ENCODE data around the gene MGST3. TPM values are rescaled to one million over a fixed set of nuclear protein-coding genes. Genes with fewer than 3 reads are reported as not detected.

Gene MGST3
- polyA plus RNA-seq, 1 donor (not counting 4 experiments of a cell fraction or from before 2014, with no cell fraction given): 319 TPM

DNA sequence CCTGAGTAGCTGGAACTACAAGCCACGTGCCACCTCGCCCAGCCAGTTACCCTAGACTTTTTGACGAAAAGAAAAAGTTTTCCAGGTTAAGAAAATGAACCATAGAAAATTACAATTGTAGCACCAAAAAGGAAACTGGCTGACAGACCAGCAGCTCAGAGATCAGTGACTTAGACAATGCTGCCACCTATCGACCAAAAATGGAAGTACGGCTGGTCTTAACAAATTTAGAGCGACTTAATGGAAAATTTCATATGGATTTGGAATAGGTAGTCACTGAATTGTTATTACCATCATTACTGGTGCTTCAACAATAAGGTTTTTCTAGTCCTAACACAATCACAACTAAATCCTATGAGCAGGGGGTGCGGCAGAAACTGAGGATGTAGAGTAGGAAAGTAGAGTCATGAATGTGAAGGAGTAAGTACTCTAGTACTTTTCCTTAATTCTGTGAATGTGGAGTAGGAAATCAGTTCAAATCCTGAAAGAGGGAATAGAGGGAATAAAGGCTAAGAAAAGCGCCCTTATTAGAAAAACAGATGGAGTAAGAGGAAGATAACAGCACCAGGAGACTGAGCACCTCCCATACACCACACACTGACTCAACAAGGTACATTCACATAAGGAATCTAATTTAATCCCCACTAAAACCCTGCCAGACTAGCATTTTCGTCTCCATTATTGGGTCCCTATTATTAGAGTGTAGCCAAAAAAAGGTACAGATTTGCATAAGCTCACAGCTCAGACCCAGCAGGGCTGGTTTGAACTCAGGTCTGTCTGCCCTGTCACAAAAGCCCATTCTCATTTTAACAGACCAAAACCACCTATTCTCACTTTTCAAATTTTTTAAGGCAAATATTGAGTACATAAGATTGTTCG lies 37.9 kb upstream of the MGST3 start:
- no peak overlapping the region for H3K4me2 ChIP-seq (ENCODE audit: control insufficient read depth, extremely low read depth, insufficient read depth, low read depth, low read length)
- H3K9ac ChIP-seq (ENCODE audit: control insufficient read depth, extremely low read depth, insufficient read depth, low read length): no peak overlapping the region
- TF ChIP-seq EZH2 (IDR thresholded peaks at IDR 0.05; ENCODE audit: low read length): no peak
- TF ChIP-seq, protein P1, sequence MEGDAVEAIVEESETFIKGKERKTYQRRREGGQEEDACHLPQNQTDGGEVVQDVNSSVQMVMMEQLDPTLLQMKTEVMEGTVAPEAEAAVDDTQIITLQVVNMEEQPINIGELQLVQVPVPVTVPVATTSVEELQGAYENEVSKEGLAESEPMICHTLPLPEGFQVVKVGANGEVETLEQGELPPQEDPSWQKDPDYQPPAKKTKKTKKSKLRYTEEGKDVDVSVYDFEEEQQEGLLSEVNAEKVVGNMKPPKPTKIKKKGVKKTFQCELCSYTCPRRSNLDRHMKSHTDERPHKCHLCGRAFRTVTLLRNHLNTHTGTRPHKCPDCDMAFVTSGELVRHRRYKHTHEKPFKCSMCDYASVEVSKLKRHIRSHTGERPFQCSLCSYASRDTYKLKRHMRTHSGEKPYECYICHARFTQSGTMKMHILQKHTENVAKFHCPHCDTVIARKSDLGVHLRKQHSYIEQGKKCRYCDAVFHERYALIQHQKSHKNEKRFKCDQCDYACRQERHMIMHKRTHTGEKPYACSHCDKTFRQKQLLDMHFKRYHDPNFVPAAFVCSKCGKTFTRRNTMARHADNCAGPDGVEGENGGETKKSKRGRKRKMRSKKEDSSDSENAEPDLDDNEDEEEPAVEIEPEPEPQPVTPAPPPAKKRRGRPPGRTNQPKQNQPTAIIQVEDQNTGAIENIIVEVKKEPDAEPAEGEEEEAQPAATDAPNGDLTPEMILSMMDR (optimal IDR thresholded peaks at IDR 0.05 in 1 of 3, IDR thresholded peaks at IDR 0.05 in 1 of 3, conservative IDR thresholded peaks at IDR 0.05 in 1 of 3; ENCODE audit: extremely low read depth in 1 of 3, insufficient read depth in 2 of 3, low read length in 3 of 3): peak; percentile 64 to 80 (median 66)
- H3K9me3 ChIP-seq (ENCODE audit: control insufficient read depth, low read depth, low read length): no peaks in the 10 kb centered on the region
- dilution Hi-C loops (cut with MboI; ENCODE audit: extremely low pct_ligation_motif_present, low sequenced_read_pairs): loop anchor here (10.0 kb wide), 1 partner anchor 198 kb away; no protein-coding TSS in a partner anchor
- H3K4me1 ChIP-seq (ENCODE audit: control insufficient read depth, extremely low read depth, insufficient read depth, low read length): peaks cover 4% of the 10 kb centered on the region
- H3K27me3 ChIP-seq (ENCODE audit: control insufficient read depth, extremely low read depth, insufficient read depth, low read length): peaks cover 38% of the 10 kb centered on the region
- no peaks in the 10 kb centered on the region for H3K9me1 ChIP-seq (ENCODE audit: control insufficient read depth, extremely low read depth, insufficient read depth, low read length)
- H3K36me3 ChIP-seq (ENCODE audit: control insufficient read depth in 2 of 2, extremely low read depth in 1 of 2, insufficient read depth in 2 of 2, low read length in 2 of 2): no peaks in the 10 kb centered on the region
- no peak overlapping the region for H3K27ac ChIP-seq (ENCODE audit: control insufficient read depth, insufficient read depth, low read length)
- no peak overlapping the region for H2AFZ ChIP-seq (ENCODE audit: control insufficient read depth, low read length)
- H4K20me1 ChIP-seq (ENCODE audit: control insufficient read depth, extremely low read depth, insufficient read depth, low read length): peaks cover 2% of the 10 kb centered on the region
- no peak for DNase-seq (ENCODE audit: low read depth, low spot score)
- no peaks in the 10 kb centered on the region for H3K79me2 ChIP-seq (ENCODE audit: control insufficient read depth, insufficient read depth, low read length)
- H3K4me3 ChIP-seq (ENCODE audit: control insufficient read depth in 2 of 3, extremely low read depth in 1 of 3, insufficient read depth in 2 of 3, low read depth in 1 of 3, low read length in 3 of 3): no peak overlapping the region
- FAIRE-seq: peak; percentile 73

DNA sequence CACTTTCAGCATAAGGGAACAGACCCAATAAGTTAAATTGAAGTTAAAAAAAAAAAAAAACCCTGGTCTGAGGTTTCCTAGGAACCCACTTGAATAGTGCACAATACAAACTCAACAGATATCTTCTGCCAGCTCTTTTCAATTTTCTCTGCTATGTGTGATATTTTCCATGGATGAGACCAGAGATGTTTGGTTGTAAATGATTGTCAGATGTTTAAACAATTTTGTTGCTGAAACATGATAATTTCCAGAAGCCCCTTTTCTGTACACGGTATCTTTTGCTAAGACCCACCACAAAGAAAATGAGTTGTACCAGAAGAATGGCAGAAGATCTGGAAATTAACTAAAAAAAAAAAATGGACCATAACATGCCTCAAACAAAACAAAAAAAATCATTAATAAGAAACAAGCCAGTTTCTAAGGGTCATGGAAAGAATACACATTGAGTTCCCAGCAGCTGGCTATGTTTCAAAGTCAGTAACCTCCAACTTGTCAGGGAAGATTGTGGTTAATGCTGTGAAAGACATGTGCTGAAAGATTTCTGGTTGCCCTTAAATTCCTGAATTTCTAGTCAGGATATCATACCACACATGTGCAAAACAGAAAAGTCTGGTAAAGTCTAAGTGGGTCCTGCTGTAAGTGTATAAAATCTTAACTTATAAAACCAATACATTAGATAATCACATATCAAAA lies 35.6 kb upstream of the MGST3 start:
- DNase-seq (ENCODE audit: low read depth, low spot score): no peak

More for the DNA sequence above, 35.6 kb upstream of the MGST3 start:
- peaks cover 26% of the 10 kb centered on the region for H3K27me3 ChIP-seq (ENCODE audit: control insufficient read depth, extremely low read depth, insufficient read depth, low read length)
- H3K27ac ChIP-seq (ENCODE audit: control insufficient read depth, insufficient read depth, low read length): no peak overlapping the region
- no peaks in the 10 kb centered on the region for H3K36me3 ChIP-seq (ENCODE audit: control insufficient read depth in 2 of 2, extremely low read depth in 1 of 2, insufficient read depth in 2 of 2, low read length in 2 of 2)
- H3K9me1 ChIP-seq (ENCODE audit: control insufficient read depth, extremely low read depth, insufficient read depth, low read length): no peaks in the 10 kb centered on the region
- dilution Hi-C loops (cut with MboI; ENCODE audit: extremely low pct_ligation_motif_present, low sequenced_read_pairs): loop anchor here (10.0 kb wide), 1 partner anchor 201 kb away; no protein-coding TSS in a partner anchor
- H2AFZ ChIP-seq (ENCODE audit: control insufficient read depth, low read length): no peak overlapping the region
- no peak overlapping the region for H3K4me2 ChIP-seq (ENCODE audit: control insufficient read depth, extremely low read depth, insufficient read depth, low read depth, low read length)
- H3K9me3 ChIP-seq (ENCODE audit: control insufficient read depth, low read depth, low read length): no peaks in the 10 kb centered on the region
- H3K9ac ChIP-seq (ENCODE audit: control insufficient read depth, extremely low read depth, insufficient read depth, low read length): no peak overlapping the region
- peaks cover 2% of the 10 kb centered on the region for H4K20me1 ChIP-seq (ENCODE audit: control insufficient read depth, extremely low read depth, insufficient read depth, low read length)
- TF ChIP-seq EZH2 (IDR thresholded peaks at IDR 0.05; ENCODE audit: low read length): no peak
- TF ChIP-seq, protein P1 (optimal IDR thresholded peaks at IDR 0.05 in 1 of 3, IDR thresholded peaks at IDR 0.05 in 1 of 3, conservative IDR thresholded peaks at IDR 0.05 in 1 of 3; ENCODE audit: extremely low read depth in 1 of 3, insufficient read depth in 2 of 3, low read length in 3 of 3): no peak
- no peak overlapping the region for H3K4me3 ChIP-seq (ENCODE audit: control insufficient read depth in 2 of 3, extremely low read depth in 1 of 3, insufficient read depth in 2 of 3, low read depth in 1 of 3, low read length in 3 of 3)
- FAIRE-seq: no peak
- no peaks in the 10 kb centered on the region for H3K79me2 ChIP-seq (ENCODE audit: control insufficient read depth, insufficient read depth, low read length)
- H3K4me1 ChIP-seq (ENCODE audit: control insufficient read depth, extremely low read depth, insufficient read depth, low read length): peaks cover 10% of the 10 kb centered on the region

Data from keratinocyte (primary cell).